ENCODE measurements around the gene P2RX3.
"Not testable (repeated sequence)": the region's sequence is repeated elsewhere in the genome, so short reads cannot be mapped to it uniquely, and the experiment has no call there.

P2RX3 gene

GRCh38 chr11:57399972-57400578 lies 61.9 kb downstream of the P2RX3 start:
- DNase-seq (ENCODE audit: low read depth, low spot score): no peak
- in situ Hi-C loops (cut with HindIII; ENCODE audit: low sequenced_read_pairs): no loop called here
- no peak overlapping the region for H3K4me3 ChIP-seq (ENCODE audit: low read depth, low read length)
- no peak for TF ChIP-seq CTCF (IDR thresholded peaks at IDR 0.05; ENCODE audit: low read depth, low read length)

GRCh38 chr11:57402188-57403002 lies 64.2 kb downstream of the P2RX3 start:
- in situ Hi-C loops (cut with HindIII; ENCODE audit: low sequenced_read_pairs): no loop called here
- TF ChIP-seq CTCF (IDR thresholded peaks at IDR 0.05; ENCODE audit: low read depth, low read length): no peak
- H3K4me3 ChIP-seq (ENCODE audit: low read depth, low read length): no peak overlapping the region
- no peak for DNase-seq (ENCODE audit: low read depth, low spot score)

- DNase-seq (ENCODE audit: low read depth, low spot score); in situ Hi-C loops (cut with HindIII; ENCODE audit: low sequenced_read_pairs); H3K4me3 ChIP-seq (ENCODE audit: low read depth, low read length): not testable (repeated sequence)
Measured at GRCh38 chr11:57403003-57403801, 65.0 kb downstream of the P2RX3 start.

- in situ Hi-C loops (cut with HindIII; ENCODE audit: low sequenced_read_pairs): no loop called here
- no peak for DNase-seq (ENCODE audit: low read depth, low spot score)
- no peak overlapping the region for H3K4me3 ChIP-seq (ENCODE audit: low read depth, low read length)
- TF ChIP-seq CTCF (IDR thresholded peaks at IDR 0.05; ENCODE audit: low read depth, low read length): no peak
Measured at GRCh38 chr11:57403802-57404147, 65.6 kb downstream of the P2RX3 start.

- no peak overlapping the region for H3K4me3 ChIP-seq (ENCODE audit: low read depth, low read length)
- in situ Hi-C loops (cut with HindIII; ENCODE audit: low sequenced_read_pairs): no loop called here
- no peak for TF ChIP-seq CTCF (IDR thresholded peaks at IDR 0.05; ENCODE audit: low read depth, low read length)
- no peak for DNase-seq (ENCODE audit: low read depth, low spot score)
Measured at GRCh38 chr11:57405271-57405860, 67.2 kb downstream of the P2RX3 start.

GRCh38 chr11:57406337-57406904 lies 68.3 kb downstream of the P2RX3 start:
- no peak for TF ChIP-seq CTCF (IDR thresholded peaks at IDR 0.05; ENCODE audit: low read depth, low read length)
- no peak overlapping the region for H3K4me3 ChIP-seq (ENCODE audit: low read depth, low read length)
- peak; percentile 31 for DNase-seq (ENCODE audit: low read depth, low spot score)
- in situ Hi-C loops (cut with HindIII; ENCODE audit: low sequenced_read_pairs): no loop called here
